Ectodermal cell (in vitro differentiated cells): ENCODE data around the gene DISC1.
A peak's percentile ranks its signal among the peaks of the same experiment; 100 is the strongest.

Experiments used
- H3K27ac ChIP-seq: 2 replicates; pipeline ENCODE4 v1.7.0; 2013; ENCODE audit warnings: mild to moderate bottlenecking, low read depth, low read length; ENCODE audit not compliant: insufficient read depth, poor library complexity, severe bottlenecking
- H3K27me3 ChIP-seq: 2 replicates; pipeline ENCODE4 v1.7.0; 2013; ENCODE audit warnings: mild to moderate bottlenecking, low read length; ENCODE audit not compliant: insufficient read depth, control insufficient read depth, poor library complexity, severe bottlenecking
- H3K36me3 ChIP-seq: one replicate; pipeline ENCODE4 v1.7.0; 2013; ENCODE audit warnings: low read length; ENCODE audit not compliant: control insufficient read depth, insufficient read depth
- H3K4me1 ChIP-seq: one replicate; pipeline ENCODE4 v1.7.0; 2013; ENCODE audit warnings: low read length; ENCODE audit not compliant: control insufficient read depth, insufficient read depth
- H3K4me3 ChIP-seq: 2 replicates; pipeline ENCODE4 v1.7.0; 2013; ENCODE audit warnings: low read depth, low read length, control low read depth; ENCODE audit not compliant: insufficient read depth
- H3K9me3 ChIP-seq: 2 replicates; pipeline ENCODE4 v1.7.0; 2013; ENCODE audit warnings: mild to moderate bottlenecking, low read length, moderate library complexity; ENCODE audit not compliant: control insufficient read depth
- WGBS, 2 experiments: methylation state at CpG; one replicate each; pipeline ENCODE4 v1.1.7; 2013; ENCODE audit warnings: missing lambda C conversion rate in 2 of 2; 5-methylcytosine and 5-hydroxymethylcytosine counted together

DISC1 gene

GRCh38 chr1:231856894-231857293, 230.3 kb downstream of the DISC1 start:
- Histone ChIP-seq H3K27me3 (no peaks in the 10 kb centered on the region), H3K27ac (no peak overlapping the region), H3K4me1 (peaks cover 5% of the 10 kb centered on the region), H3K36me3 (no peaks in the 10 kb centered on the region), H3K4me3 (no peak overlapping the region), H3K9me3 (no peaks in the 10 kb centered on the region)
- 89 to 94% methylated on average over 4 of the region's 4 CpGs for WGBS, 2 experiments

GRCh38 chr1:231857609-231858135, 231.1 kb downstream of the DISC1 start:
- 92 to 94% methylated on average over 8 of the region's 8 CpGs for WGBS, 2 experiments
- H3K9me3 ChIP-seq, result no peaks in the 10 kb centered on the region
- H3K27ac ChIP-seq, result no peak overlapping the region
- H3K4me3 ChIP-seq, result no peak overlapping the region
- no peaks in the 10 kb centered on the region for H3K27me3 ChIP-seq
- peaks cover 6% of the 10 kb centered on the region for H3K4me1 ChIP-seq
- H3K36me3 ChIP-seq, result no peaks in the 10 kb centered on the region

DNA sequence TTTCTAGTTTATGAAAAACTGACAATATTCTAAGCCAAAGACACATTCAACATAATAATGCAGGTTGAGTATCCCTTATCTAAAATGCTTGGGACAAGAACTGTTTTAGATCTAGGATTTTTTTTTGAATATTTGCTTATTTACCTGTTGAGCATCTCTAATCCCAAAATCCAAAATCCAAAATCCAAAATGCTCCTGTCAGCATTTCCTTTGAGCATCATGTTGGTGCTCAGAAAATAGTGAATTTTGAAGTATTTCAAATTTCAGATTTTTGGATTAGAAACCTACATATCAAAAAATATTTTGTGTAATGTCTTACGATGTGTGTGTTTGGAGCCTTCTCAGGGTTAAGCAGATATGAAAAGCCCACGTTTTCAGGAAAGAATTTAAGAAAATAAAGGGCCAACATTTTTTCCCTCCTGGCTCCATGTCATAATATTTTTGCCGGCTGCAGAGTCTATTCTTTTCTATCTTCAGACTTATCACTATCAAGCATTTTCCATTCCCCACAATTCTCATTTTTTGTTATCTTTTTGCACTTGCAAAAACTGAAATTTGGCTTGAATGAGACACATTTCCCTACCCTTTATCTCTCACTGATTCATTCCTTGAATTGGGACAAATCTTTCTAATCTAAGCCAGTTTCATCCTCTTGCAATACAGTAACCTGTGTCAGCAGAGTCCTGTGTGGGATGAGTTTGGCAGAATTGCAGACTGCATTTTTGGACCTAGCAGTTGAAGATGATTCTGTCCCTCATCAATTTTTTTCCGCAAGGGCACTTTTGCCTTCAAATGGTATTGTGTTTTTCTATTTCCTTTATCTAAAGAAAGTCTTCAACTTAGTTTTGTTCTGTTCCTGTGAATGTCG, 233.9 kb downstream of the DISC1 start:
- 95 to 96% methylated on average over 5 of the region's 5 CpGs for whole genome bisulfite sequencing, 2 experiments
- H3K4me1 ChIP-seq, result peaks cover 6% of the 10 kb centered on the region

GRCh38 chr1:231861541-231862481, 235.2 kb downstream of the DISC1 start:
- Histone ChIP-seq H3K4me1 (peaks cover 6% of the 10 kb centered on the region), H3K27me3 (no peaks in the 10 kb centered on the region), H3K9me3 (no peaks in the 10 kb centered on the region), H3K27ac (peak overlapping the region; percentile 50), H3K36me3 (no peaks in the 10 kb centered on the region), H3K4me3 (no peak overlapping the region)
- WGBS, 2 experiments, result 79 to 90% methylated on average over 5 to 7 of the region's 7 CpGs

More for the DNA sequence above, 233.9 kb downstream of the DISC1 start:
- Histone ChIP-seq H3K36me3 (no peaks in the 10 kb centered on the region), H3K27ac (no peak overlapping the region), H3K27me3 (no peaks in the 10 kb centered on the region), H3K9me3 (no peaks in the 10 kb centered on the region), H3K4me3 (no peak overlapping the region)

- no peaks in the 10 kb centered on the region for H3K36me3 ChIP-seq
- no peaks in the 10 kb centered on the region for H3K9me3 ChIP-seq
- H3K27me3 ChIP-seq, result no peaks in the 10 kb centered on the region
- H3K27ac ChIP-seq, result no peak overlapping the region
- H3K4me1 ChIP-seq, result peaks cover 6% of the 10 kb centered on the region
- H3K4me3 ChIP-seq, result no peak overlapping the region
- WGBS, 2 experiments, result 89 to 96% methylated on average over 2 of the region's 2 CpGs
Observed at GRCh38 chr1:231862611-231863010, 236.0 kb downstream of the DISC1 start.

GRCh38 chr1:231865331-231865730, 238.7 kb downstream of the DISC1 start:
- Histone ChIP-seq H3K4me1 (peaks cover 6% of the 10 kb centered on the region), H3K4me3 (no peak overlapping the region), H3K27ac (no peak overlapping the region), H3K9me3 (no peaks in the 10 kb centered on the region), H3K36me3 (no peaks in the 10 kb centered on the region), H3K27me3 (no peaks in the 10 kb centered on the region)
- WGBS, 2 experiments, result 92 to 97% methylated on average over 3 of the region's 3 CpGs

DNA sequence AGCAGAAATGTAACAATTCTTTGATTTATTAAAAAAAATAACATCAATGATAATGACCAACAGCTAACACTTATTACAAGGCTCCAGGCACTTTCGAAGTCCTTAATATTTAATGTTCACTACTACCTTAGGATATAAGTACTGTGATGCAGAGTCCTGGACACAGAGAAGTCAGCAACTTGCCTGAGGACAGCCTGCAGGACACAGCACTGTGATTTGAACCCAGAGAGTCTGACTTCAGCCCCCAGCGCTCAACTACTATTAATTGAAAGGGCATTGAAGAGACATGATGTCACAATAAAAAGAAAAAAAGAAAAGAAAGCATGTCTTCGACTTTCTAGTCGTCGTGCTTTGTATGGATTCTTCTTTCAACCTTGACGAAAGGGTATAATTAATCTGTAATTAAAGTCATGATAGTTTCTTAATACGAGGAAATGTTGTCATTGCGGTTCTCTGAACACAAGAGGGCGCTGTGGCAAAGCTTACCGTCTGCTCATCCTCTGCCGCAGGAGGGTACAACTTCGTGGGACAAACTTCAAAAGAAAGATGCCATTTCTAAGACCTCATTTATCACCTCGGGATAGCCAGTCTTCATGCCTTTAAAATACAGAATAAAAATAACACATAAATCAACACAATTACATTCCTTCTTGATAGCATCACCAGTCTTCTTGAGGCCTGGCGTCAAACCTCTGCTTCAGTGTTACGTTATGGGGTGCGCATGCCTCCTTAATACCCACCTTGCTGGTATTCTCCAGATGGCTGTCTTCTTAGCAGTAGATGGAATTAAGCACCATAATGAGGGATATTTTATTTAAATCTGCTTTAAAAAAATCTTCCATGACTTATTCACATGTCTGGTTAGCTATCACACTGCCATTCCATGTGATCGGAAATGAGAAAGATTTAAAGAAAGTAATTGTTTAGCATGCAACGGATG, 240.1 kb downstream of the DISC1 start:
- no peak overlapping the region for H3K4me3 ChIP-seq
- no peak overlapping the region for H3K27ac ChIP-seq
- H3K36me3 ChIP-seq, result no peaks in the 10 kb centered on the region
- no peaks in the 10 kb centered on the region for H3K9me3 ChIP-seq
- no peaks in the 10 kb centered on the region for H3K27me3 ChIP-seq
- peaks cover 3% of the 10 kb centered on the region for H3K4me1 ChIP-seq
- WGBS, 2 experiments, result 35 to 40% methylated on average over 17 to 18 of the region's 18 CpGs

DNA sequence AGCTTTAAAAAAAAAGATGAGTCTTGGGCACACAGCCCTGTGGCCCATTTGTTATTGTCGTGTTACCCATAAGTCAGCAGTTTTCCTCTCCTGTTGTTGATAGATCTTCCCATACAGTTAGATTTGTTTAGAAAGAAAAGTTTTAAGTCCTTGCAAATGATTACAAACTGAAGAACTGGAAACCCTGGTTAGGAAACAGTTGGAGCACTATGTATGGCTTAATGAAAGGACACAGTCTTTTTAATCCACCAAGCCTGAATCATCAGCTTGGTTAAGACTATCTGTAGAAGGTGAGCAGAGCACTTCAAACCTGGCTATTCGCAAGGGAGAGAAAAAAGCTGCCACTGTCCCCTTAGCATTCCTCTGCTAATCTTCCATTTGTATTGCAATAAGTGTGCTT, 241.0 kb downstream of the DISC1 start:
- no peaks in the 10 kb centered on the region for H3K4me1 ChIP-seq
- no peaks in the 10 kb centered on the region for H3K36me3 ChIP-seq
- no peak overlapping the region for H3K4me3 ChIP-seq
- H3K27ac ChIP-seq, result no peak overlapping the region
- 38 to 64% methylated on average over 1 to 2 of the region's 2 CpGs for WGBS, 2 experiments
- H3K9me3 ChIP-seq, result no peaks in the 10 kb centered on the region
- H3K27me3 ChIP-seq, result no peaks in the 10 kb centered on the region

- Histone ChIP-seq H3K27ac (no peak overlapping the region), H3K27me3 (no peaks in the 10 kb centered on the region), H3K9me3 (no peaks in the 10 kb centered on the region), H3K4me1 (no peaks in the 10 kb centered on the region), H3K36me3 (no peaks in the 10 kb centered on the region), H3K4me3 (no peak overlapping the region)
- 94 to 95% methylated on average over 2 of the region's 2 CpGs for WGBS, 2 experiments
Observed at GRCh38 chr1:231869364-231869763, 242.8 kb downstream of the DISC1 start.
